Body of pancreas (tissue), 4 donors: Measurements from ENCODE around the gene ZNF226.

ENCODE experiments used
- CTCF ChIP-seq, 7 experiments: fragments of 450-650 bp in 4 of 7; fragments of 200-600 bp in 3 of 7; sonication (generic) in 3 of 7; IDR thresholded peaks; one replicate each; pipeline ENCODE4 v1.5.1; 2016 to 2019; ENCODE audit warnings: antibody characterized with exemption in 7 of 7
- POLR2A ChIP-seq, 3 donors: fragments of 450-650 bp; IDR thresholded peaks; one replicate each; pipeline ENCODE4 v1.6.1; 2016; ENCODE audit warnings: antibody characterized with exemption in 3 of 3, mild to moderate bottlenecking in 2 of 3

- no peak for TF ChIP-seq CTCF (IDR thresholded peaks at IDR 0.05)
- peak in 2 of 3 donors; percentile 41 to 50 for TF ChIP-seq POLR2A (IDR thresholded peaks at IDR 0.05)
Measured at GRCh38 chr19:44141191-44142058, 23.5 kb upstream of the ZNF226 start, which contains the start of gene ZNF234.
